Sigmoid colon (tissue), 7 donors: ENCODE results near the gene PPFIA3. TPM values are rescaled to one million over a fixed set of nuclear protein-coding genes. Genes with fewer than 3 reads are reported as not detected.

ENCODE experiments used
- DNase-seq: peaks from one replicate; pipeline ENCODE4 v3.0.0-alpha.2; 2019
- H3K27ac ChIP-seq, 4 donors: fragments of 200-600 bp; sonication (generic); one replicate each; pipeline ENCODE4 v1.5.1; 2016 to 2019; ENCODE audit warnings: mild to moderate bottlenecking in 1 of 4
- H3K27me3 ChIP-seq, 3 donors: fragments of 200-600 bp; sonication (generic); one replicate each; pipeline ENCODE4 v1.5.1; 2019; ENCODE audit warnings: mild to moderate bottlenecking in 1 of 3
- H3K36me3 ChIP-seq, 4 donors: fragments of 200-600 bp; sonication (generic); one replicate each; pipeline ENCODE4 v1.5.1; 2016 to 2019
- H3K4me1 ChIP-seq, 4 donors: fragments of 200-600 bp; sonication (generic); one replicate each; pipeline ENCODE4 v1.5.1; 2017 to 2019
- H3K4me3 ChIP-seq, 4 donors: fragments of 200-600 bp; sonication (generic); one replicate each; pipeline ENCODE4 v1.5.1; 2017 to 2019; ENCODE audit warnings: mild to moderate bottlenecking in 2 of 4, moderate library complexity in 1 of 4
- H3K9me3 ChIP-seq, 4 donors: fragments of 200-600 bp in 3 of 4; sonication (generic) in 3 of 4; one replicate each; pipeline versions ENCODE4 v1.5.1 to v1.6.1; 2013 to 2019
- EP300 ChIP-seq, 4 donors: sonication (generic); formaldehyde crosslinking; IDR thresholded peaks; one replicate each; pipeline ENCODE4 v1.6.1; 2017; ENCODE audit warnings: antibody characterized with exemption in 4 of 4
- POLR2A ChIP-seq, 2 donors: fragments of 450-650 bp; IDR thresholded peaks; one replicate each; pipeline ENCODE4 v1.6.1; 2016; ENCODE audit warnings: antibody characterized with exemption in 2 of 2, mild to moderate bottlenecking in 2 of 2, moderate library complexity in 2 of 2
- POLR2AphosphoS5 ChIP-seq, 4 donors: sonication (generic); formaldehyde crosslinking; IDR thresholded peaks; one replicate each; pipeline ENCODE4 v1.6.1; 2017; ENCODE audit warnings: antibody characterized with exemption in 4 of 4
- WGBS, 2 donors: extraction: QIAGEN DNeasy Blood & Tissue Kit; methylation state at CpG; one replicate each; pipeline ENCODE4 v1.1.7; 2013; 5-methylcytosine and 5-hydroxymethylcytosine counted together
- intact Hi-C: fragments of 100-400 bp; cut with DNase I; formaldehyde crosslinking; loops from one replicate; pipeline ENCODE4 v1.15.1; 2023
- polyA plus RNA-seq, 3 donors: library from polyadenylated mRNA; stranded (reverse); fragments of 200-250 nt; gene quantifications; one replicate each; pipeline ENCODE4 v1.2.3, GENCODE V29; 2013
- total RNA-seq, 4 donors: library from RNA; depleted of rRNA; stranded (reverse); fragments of >200 nt; gene quantifications; one replicate each; pipeline ENCODE4 v1.1.0, GENCODE V29; 2016
- TF ChIP-seq, protein P1 (sequence below), 4 experiments: fragments of 450-650 bp in 3 of 4; fragments of 200-600 bp in 1 of 4; IDR thresholded peaks; one replicate each; pipeline ENCODE4 v1.5.1; 2016 to 2019; ENCODE audit warnings: antibody characterized with exemption in 4 of 4, mild to moderate bottlenecking in 3 of 4, moderate library complexity in 2 of 4
- donor health status: healthy with polysubstance abuse.
- donor health status: Bipolar disorder and iron deficiency.
- donor health status: healthy.

PPFIA3 gene
- total and polyA plus RNA-seq, 7 donors, result 2.0 to 35.3 (median 3.9) TPM

DNA sequence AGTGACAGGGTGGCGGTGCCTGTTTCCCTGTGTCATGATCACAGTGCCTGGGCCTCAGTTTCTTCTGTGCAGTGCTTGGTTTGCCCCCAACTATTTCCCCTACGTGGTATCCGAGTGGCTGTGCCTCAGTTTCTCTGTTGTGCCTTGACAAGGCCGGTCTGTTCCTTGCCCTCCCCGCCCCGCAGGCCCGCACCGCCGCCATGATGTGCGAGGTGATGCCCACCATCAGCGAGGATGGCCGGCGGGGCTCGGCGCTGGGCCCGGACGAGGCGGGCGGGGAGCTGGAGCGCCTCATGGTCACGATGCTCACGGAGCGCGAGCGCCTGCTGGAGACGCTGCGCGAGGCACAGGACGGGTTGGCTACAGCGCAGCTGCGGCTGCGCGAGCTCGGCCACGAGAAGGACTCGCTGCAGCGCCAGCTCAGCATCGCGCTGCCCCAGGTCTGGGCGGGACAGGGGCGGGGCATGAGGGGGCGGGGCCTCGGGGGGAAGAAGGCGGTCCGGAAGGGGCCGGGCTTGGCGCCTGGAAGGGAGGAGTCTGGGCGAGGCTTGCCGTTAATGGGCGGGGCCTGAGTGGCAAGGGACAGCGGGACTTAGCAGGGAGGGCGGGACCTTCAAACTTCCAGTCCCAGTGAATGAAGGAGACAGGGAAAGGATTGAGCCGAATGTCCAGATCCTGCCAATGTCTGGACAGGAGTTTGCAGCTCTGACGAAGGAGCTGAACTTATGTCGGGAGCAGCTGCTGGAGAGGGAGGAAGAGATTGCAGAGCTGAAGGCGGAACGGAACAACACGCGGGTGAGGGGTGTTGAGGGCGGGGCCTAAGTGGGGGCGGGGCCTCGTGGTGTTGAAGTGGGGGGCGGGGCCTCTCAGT lies 8.6 kb downstream of the PPFIA3 start:
- no peaks in the 10 kb centered on the region for H3K9me3 ChIP-seq
- TF ChIP-seq EP300 (IDR thresholded peaks at IDR 0.05) (no peak), POLR2A (IDR thresholded peaks at IDR 0.05) (no peak), POLR2AphosphoS5 (IDR thresholded peaks at IDR 0.05) (peak in 1 of 4 donors; percentile 62)
- TF ChIP-seq, protein P1, sequence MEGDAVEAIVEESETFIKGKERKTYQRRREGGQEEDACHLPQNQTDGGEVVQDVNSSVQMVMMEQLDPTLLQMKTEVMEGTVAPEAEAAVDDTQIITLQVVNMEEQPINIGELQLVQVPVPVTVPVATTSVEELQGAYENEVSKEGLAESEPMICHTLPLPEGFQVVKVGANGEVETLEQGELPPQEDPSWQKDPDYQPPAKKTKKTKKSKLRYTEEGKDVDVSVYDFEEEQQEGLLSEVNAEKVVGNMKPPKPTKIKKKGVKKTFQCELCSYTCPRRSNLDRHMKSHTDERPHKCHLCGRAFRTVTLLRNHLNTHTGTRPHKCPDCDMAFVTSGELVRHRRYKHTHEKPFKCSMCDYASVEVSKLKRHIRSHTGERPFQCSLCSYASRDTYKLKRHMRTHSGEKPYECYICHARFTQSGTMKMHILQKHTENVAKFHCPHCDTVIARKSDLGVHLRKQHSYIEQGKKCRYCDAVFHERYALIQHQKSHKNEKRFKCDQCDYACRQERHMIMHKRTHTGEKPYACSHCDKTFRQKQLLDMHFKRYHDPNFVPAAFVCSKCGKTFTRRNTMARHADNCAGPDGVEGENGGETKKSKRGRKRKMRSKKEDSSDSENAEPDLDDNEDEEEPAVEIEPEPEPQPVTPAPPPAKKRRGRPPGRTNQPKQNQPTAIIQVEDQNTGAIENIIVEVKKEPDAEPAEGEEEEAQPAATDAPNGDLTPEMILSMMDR (IDR thresholded peaks at IDR 0.05), result peak in 1 of 4 experiments; percentile 22
- H3K4me3 ChIP-seq, result peak overlapping the region in 3 of 4 donors; percentile 6 to 33 (median 15)
- peaks cover 0 to under 1% (median 0%) of the 10 kb centered on the region in 3 donors for H3K27me3 ChIP-seq
- intact Hi-C loops, result no loop called here
- H3K4me1 ChIP-seq, result peaks cover 0 to 19% (median 11%) of the 10 kb centered on the region in 4 donors
- H3K36me3 ChIP-seq, result no peaks in the 10 kb centered on the region
- WGBS, 2 donors, result 3 to 4% methylated on average over 63 of the region's 63 CpGs
- H3K27ac ChIP-seq, result peak overlapping the region; percentile 53 to 82 (median 71)
- peak; percentile 98 for DNase-seq

DNA sequence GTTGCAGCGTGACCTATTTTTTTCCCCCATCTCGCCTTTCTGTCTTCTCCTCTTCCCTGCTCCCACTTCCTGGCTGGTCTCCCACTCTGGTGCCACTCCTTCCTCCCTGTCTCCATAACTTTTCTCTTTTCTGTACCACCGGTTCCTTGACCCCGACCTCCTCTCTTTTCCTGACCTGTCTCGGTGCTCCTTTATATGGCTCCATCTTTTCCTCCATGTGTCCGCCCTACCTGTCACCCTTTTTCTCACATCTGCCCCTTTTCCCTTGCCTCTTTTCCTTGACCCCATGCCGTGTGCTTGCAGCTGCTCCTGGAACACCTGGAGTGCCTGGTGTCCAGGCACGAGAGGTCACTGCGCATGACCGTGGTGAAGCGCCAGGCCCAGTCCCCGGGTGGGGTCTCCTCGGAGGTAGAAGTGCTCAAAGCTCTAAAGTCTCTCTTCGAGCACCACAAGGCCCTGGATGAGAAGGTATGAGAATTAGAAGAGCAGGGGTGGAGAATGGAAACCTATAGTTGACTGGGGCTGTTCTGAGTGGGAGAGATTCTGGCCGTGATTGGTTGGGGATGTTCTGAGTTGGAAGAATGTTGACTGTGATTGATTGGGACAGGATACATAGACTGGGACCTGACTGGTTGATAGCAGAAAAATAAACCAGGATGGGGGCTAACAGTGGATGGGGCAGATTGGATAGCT lies 9.3 kb downstream of the PPFIA3 start:
- no peaks in the 10 kb centered on the region for H3K9me3 ChIP-seq
- H3K36me3 ChIP-seq, result no peaks in the 10 kb centered on the region
- 53 to 71% methylated on average over 15 of the region's 15 CpGs for WGBS, 2 donors
- peak overlapping the region; percentile 6 to 77 (median 56) for H3K27ac ChIP-seq
- H3K27me3 ChIP-seq, result peaks cover 0 to 7% (median 6%) of the 10 kb centered on the region in 3 donors
- no peak for DNase-seq
- peak overlapping the region in 3 of 4 donors; percentile 6 to 33 (median 15) for H3K4me3 ChIP-seq
- TF ChIP-seq POLR2AphosphoS5 (IDR thresholded peaks at IDR 0.05), result no peak
- TF ChIP-seq, protein P1 (IDR thresholded peaks at IDR 0.05), result no peak
- no peak for TF ChIP-seq EP300 (IDR thresholded peaks at IDR 0.05)
- TF ChIP-seq POLR2A (IDR thresholded peaks at IDR 0.05), result no peak
- intact Hi-C loops, result no loop called here
- peaks cover 0 to 27% (median 19%) of the 10 kb centered on the region in 4 donors for H3K4me1 ChIP-seq

DNA sequence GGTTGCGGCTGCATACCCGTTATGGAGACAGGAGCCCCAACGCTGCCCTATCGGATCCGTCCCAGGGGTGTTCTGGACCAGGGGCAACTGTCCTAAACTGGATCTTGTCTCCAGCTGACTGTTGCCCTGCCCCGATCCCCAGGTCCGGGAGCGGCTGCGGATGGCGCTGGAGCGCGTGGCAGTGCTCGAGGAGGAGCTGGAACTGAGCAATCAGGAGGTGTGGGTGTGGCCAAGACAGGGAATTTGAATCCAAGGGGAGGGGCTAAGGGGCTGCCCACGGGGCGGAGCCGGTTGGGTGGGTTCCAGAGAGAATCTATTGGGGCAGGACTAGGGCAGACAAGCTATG lies 9.9 kb downstream of the PPFIA3 start:
- H3K9me3 ChIP-seq, result no peaks in the 10 kb centered on the region
- no peak overlapping the region for H3K27ac ChIP-seq
- H3K4me3 ChIP-seq, result no peak overlapping the region
- peaks cover 3 to 12% (median 11%) of the 10 kb centered on the region in 3 donors for H3K27me3 ChIP-seq
- 70 to 74% methylated on average over 16 of the region's 16 CpGs for WGBS, 2 donors
- H3K4me1 ChIP-seq, result peaks cover 0 to 32% (median 24%) of the 10 kb centered on the region in 4 donors
- intact Hi-C loops, result no loop called here
- no peak for DNase-seq
- TF ChIP-seq POLR2AphosphoS5 (IDR thresholded peaks at IDR 0.05) (no peak), EP300 (IDR thresholded peaks at IDR 0.05) (no peak)
- TF ChIP-seq, protein P1 (IDR thresholded peaks at IDR 0.05), result no peak
- H3K36me3 ChIP-seq, result no peaks in the 10 kb centered on the region

DNA sequence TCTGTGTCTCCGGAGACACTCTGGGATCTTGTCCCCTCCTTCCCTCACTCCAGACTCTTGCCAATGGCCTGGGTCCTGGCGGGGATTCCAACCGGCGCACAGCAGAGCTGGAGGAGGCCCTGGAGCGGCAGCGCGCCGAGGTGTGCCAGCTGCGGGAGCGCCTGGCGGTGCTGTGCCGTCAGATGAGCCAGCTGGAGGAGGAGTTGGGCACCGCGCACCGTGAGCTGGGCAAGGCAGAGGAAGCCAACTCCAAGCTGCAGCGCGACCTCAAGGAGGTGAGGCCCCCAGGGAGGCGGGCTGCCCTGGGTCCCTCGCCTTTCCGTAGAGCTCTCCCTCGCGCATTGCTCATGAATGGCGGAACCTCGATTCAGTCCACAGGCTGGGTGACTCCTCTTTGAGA lies 11.0 kb downstream of the PPFIA3 start:
- 97% methylated on average over 24 of the region's 24 CpGs for WGBS, 2 donors
- Histone ChIP-seq H3K9me3 (no peaks in the 10 kb centered on the region), H3K27ac (no peak overlapping the region), H3K27me3 (peaks cover 7 to 18% (median 18%) of the 10 kb centered on the region in 3 donors), H3K4me3 (no peak overlapping the region), H3K36me3 (no peaks in the 10 kb centered on the region), H3K4me1 (peaks cover 0 to 36% (median 27%) of the 10 kb centered on the region in 4 donors)
- intact Hi-C loops, result no loop called here
- TF ChIP-seq, protein P1 (IDR thresholded peaks at IDR 0.05), result no peak
- TF ChIP-seq POLR2A (IDR thresholded peaks at IDR 0.05), result no peak
- TF ChIP-seq EP300 (IDR thresholded peaks at IDR 0.05), result no peak
- DNase-seq, result no peak
